K562 (cell line): ENCODE data around the gene AGRN. TPM values are rescaled to one million over a fixed set of nuclear protein-coding genes. Genes with fewer than 3 reads are reported as not detected.

Source experiments
- CAMTA2 ChIP-seq: fragments of 250-450 bp; sonication (Bioruptor Pico); conservative IDR thresholded peaks from 2 replicates; pipeline ENCODE4 v1.5.1; 2022
- CGGBP1 ChIP-seq: fragments of 250-450 bp; sonication (Bioruptor Pico); IDR thresholded peaks from 2 replicates; pipeline ENCODE4 v1.9.0; 2021; ENCODE audit warnings: mild to moderate bottlenecking
- CHD1 ChIP-seq: fragments of 200-600 bp; sonication (generic); IDR thresholded peaks from one replicate; pipeline ENCODE4 v1.6.1; 2012; ENCODE audit warnings: mild to moderate bottlenecking, moderate library complexity, low read length, inconsistent platforms
- CLOCK ChIP-seq: fragments of 250-450 bp; sonication (Bioruptor Pico); IDR thresholded peaks from 2 replicates; pipeline ENCODE4 v1.4.0; 2020; ENCODE audit warnings: mild to moderate bottlenecking, moderate library complexity, borderline replicate concordance
- KAT8 ChIP-seq: fragments of 450-650 bp; IDR thresholded peaks from 2 replicates; pipeline ENCODE4 v1.6.1; 2016; ENCODE audit warnings: low read depth, mild to moderate bottlenecking
- L3MBTL2 ChIP-seq: fragments of 450-650 bp; IDR thresholded peaks from 2 replicates; pipeline ENCODE4 v1.6.1; 2016; ENCODE audit warnings: mild to moderate bottlenecking, moderate library complexity
- NFIX ChIP-seq: fragments of 250-450 bp; sonication (Bioruptor Pico); IDR thresholded peaks from 2 replicates; pipeline ENCODE4 v1.4.0; 2020; ENCODE audit warnings: low read depth, mild to moderate bottlenecking, moderate library complexity
- RNF219 ChIP-seq: fragments of 250-450 bp; sonication (Bioruptor Pico); IDR thresholded peaks from 2 replicates; pipeline ENCODE4 v1.5.0; 2022; ENCODE audit warnings: mild to moderate bottlenecking
- SMARCB1 ChIP-seq: IDR thresholded peaks from 2 replicates; pipeline ENCODE4 v1.6.1; 2011; ENCODE audit warnings: improper control_type of control experiment, low read depth; ENCODE audit not compliant: insufficient read length
- SRSF7 ChIP-seq: fragments of 200-400 bp; formaldehyde crosslinking; optimal IDR thresholded peaks from 2 replicates; pipeline ENCODE3; 2017; ENCODE audit warnings: mild to moderate bottlenecking, low read depth, low read length
- THRB ChIP-seq: fragments of 450-650 bp; formaldehyde crosslinking; conservative IDR thresholded peaks from 2 replicates; pipeline ENCODE4 v1.4.0; 2022; ENCODE audit warnings: mild to moderate bottlenecking, missing genetic modification characterization
- YY1 ChIP-seq, 3 experiments: IDR thresholded peaks; 2 replicates each; pipeline ENCODE4 v1.6.1; 2011; ENCODE audit warnings: low read length in 2 of 3, mild to moderate bottlenecking in 2 of 3, moderate library complexity in 2 of 3, borderline replicate concordance in 1 of 3, control low read depth in 1 of 3, low read depth in 1 of 3; ENCODE audit not compliant: insufficient read depth in 3 of 3, insufficient replicate concordance in 2 of 3, control insufficient read depth in 1 of 3, insufficient read length in 1 of 3; ENCODE audit errors: extremely low read depth in 1 of 3
- ZFP91 ChIP-seq: sonication (generic); formaldehyde crosslinking; IDR thresholded peaks from 2 replicates; pipeline ENCODE4 v1.8.0; 2022; ENCODE audit warnings: mild to moderate bottlenecking, missing genetic modification reagents
- ZNF143 ChIP-seq: sonication (generic); formaldehyde crosslinking; IDR thresholded peaks from 2 replicates; pipeline ENCODE4 v1.9.0; 2022; ENCODE audit warnings: mild to moderate bottlenecking, missing genetic modification reagents
- ZNF184 ChIP-seq: sonication (generic); formaldehyde crosslinking; IDR thresholded peaks from 2 replicates; pipeline ENCODE4 v1.5.0; 2020; ENCODE audit warnings: missing genetic modification reagents
- ZNF197 ChIP-seq: fragments of 200-800 bp; sonication (Bioruptor generic); IDR thresholded peaks from 2 replicates; pipeline ENCODE4 v1.6.1; 2016; ENCODE audit warnings: low read depth, missing genetic modification characterization, missing compliant biosample characterization
- ZNF384 ChIP-seq: IDR thresholded peaks from 2 replicates; pipeline ENCODE4 v1.6.1; 2012; ENCODE audit warnings: low read depth, low read length, improper control_type of control experiment
- ZNF436 ChIP-seq: fragments of 250-450, 450-650 bp; sonication (Bioruptor Pico); formaldehyde crosslinking; IDR thresholded peaks from 2 replicates; pipeline ENCODE4 v1.7.0; 2020; ENCODE audit warnings: mild to moderate bottlenecking
- ZSCAN32 ChIP-seq: fragments of 450-650 bp; formaldehyde crosslinking; IDR thresholded peaks from 2 replicates; pipeline ENCODE4 v1.4.0; 2020; ENCODE audit warnings: mild to moderate bottlenecking, moderate library complexity
- polyA plus RNA-seq, 8 experiments: library from polyadenylated mRNA; depleted of rRNA in 4 of 8; stranded (reverse) in 5 of 8; unstranded in 3 of 8; fragments of >200 nt; fragmentation: Nextera tagmentation in 2 of 8; fragmentation: Illumina TruSeq in 1 of 8; extraction: Ambion mirVana in 2 of 8; extraction: Trizol in 1 of 8; gene quantifications; 2 replicates each; pipeline versions ENCODE4 v1.2.1 to v1.2.3, GENCODE V29; 2011 to 2014; ENCODE audit warnings: inconsistent platforms in 1 of 8, missing spikeins in 1 of 8
- total RNA-seq, 7 experiments: library from RNA; depleted of rRNA in 6 of 7; stranded (reverse); fragments of >200 nt in 6 of 7; fragmentation: Illumina TruSeq in 2 of 7; extraction: Trizol in 2 of 7; gene quantifications; 2 replicates each; pipeline versions ENCODE4 v1.2.1 to v1.2.3, GENCODE V29; 2011 to 2021; ENCODE audit warnings: low replicate concordance in 1 of 7

The AGRN gene
- total and polyA plus RNA-seq, 9 of the 15 experiments (the other 6 are each of a cell fraction or from before 2014, with no cell fraction given), result 0.04 to 111 (median 18.1) TPM

- TF ChIP-seq CLOCK (CRISPR knock-in tag), result peak; percentile 86; the same call in 1 of the 2 replicates
- TF ChIP-seq ZNF384, result no peak
- TF ChIP-seq CAMTA2 (CRISPR knock-in tag), result 0 out of 2 replicates have a peak, but pooled peaks have one; percentile 24
- peak in 1 of 3 experiments; percentile 47 for TF ChIP-seq YY1 (IDR thresholded peaks at IDR 0.05; ENCODE audit: borderline replicate concordance in 1 of 3, control insufficient read depth in 1 of 3, extremely low read depth in 1 of 3, insufficient read depth in 3 of 3, insufficient read length in 1 of 3, insufficient replicate concordance in 2 of 3, low read depth in 1 of 3, low read length in 2 of 3)
- TF ChIP-seq L3MBTL2, result peak; percentile 99
- no peak for TF ChIP-seq ZSCAN32 (CRISPR knock-in tag)
- TF ChIP-seq ZNF143 (CRISPR knock-in tag), result peak; percentile 64; the same call in 1 of the 2 replicates
- no peak for TF ChIP-seq ZNF184 (CRISPR knock-in tag)
- TF ChIP-seq CHD1, result peak; percentile 42
- TF ChIP-seq ZNF436, result no peak
- TF ChIP-seq THRB (CRISPR knock-in tag), result no peak
- peak; percentile 77 for TF ChIP-seq ZFP91
- TF ChIP-seq CGGBP1 (CRISPR knock-in tag), result no peak
- 0 out of 2 replicates have a peak, but pooled peaks have one; percentile 12 for TF ChIP-seq NFIX (CRISPR knock-in tag)
- no peak for TF ChIP-seq SMARCB1
- TF ChIP-seq KAT8, result no peak
- TF ChIP-seq RNF219 (CRISPR knock-in tag), result no peak
- TF ChIP-seq ZNF197 (CRISPR knock-in tag), result 0 out of 2 replicates have a peak, but pooled peaks have one; percentile 54
- no peak for TF ChIP-seq SRSF7
Measured at GRCh38 chr1:1000357-1001056, 19.4 kb upstream of the AGRN start (continued).
